Measurements from ENCODE around the gene EXOSC1.
"Not testable (repeated sequence)": the region's sequence is repeated elsewhere in the genome, so short reads cannot be mapped to it uniquely, and the experiment has no call there.

EXOSC1 gene

GRCh38 chr10:97423757-97424098, 22.1 kb downstream of the EXOSC1 start:
- H3K4me1 ChIP-seq (ENCODE audit: control insufficient read depth, insufficient read depth, low read length, poor library complexity, severe bottlenecking), result peaks cover 33% of the 10 kb centered on the region
- not testable (repeated sequence) for H3K36me3 ChIP-seq (ENCODE audit: control insufficient read depth, insufficient read depth, low read length); H3K27me3 ChIP-seq (replicated peaks; ENCODE audit: control insufficient read depth, insufficient read depth, low read length, poor library complexity, severe bottlenecking); H3K4me3 ChIP-seq (ENCODE audit: insufficient read depth, low read depth, low read length, poor library complexity, severe bottlenecking); H3K27ac ChIP-seq (ENCODE audit: insufficient read depth, low read length, poor library complexity, severe bottlenecking); H3K9me3 ChIP-seq (ENCODE audit: control insufficient read depth, low read length); DNase-seq

GRCh38 chr10:97416565-97416964, 29.2 kb downstream of the EXOSC1 start:
- H3K9me3 ChIP-seq (ENCODE audit: control insufficient read depth, low read length), result no peaks in the 10 kb centered on the region
- H3K4me1 ChIP-seq (ENCODE audit: control insufficient read depth, insufficient read depth, low read length, poor library complexity, severe bottlenecking), result peaks cover 21% of the 10 kb centered on the region
- no peaks in the 10 kb centered on the region for H3K27me3 ChIP-seq (replicated peaks; ENCODE audit: control insufficient read depth, insufficient read depth, low read length, poor library complexity, severe bottlenecking)
- no peak overlapping the region for H3K27ac ChIP-seq (ENCODE audit: insufficient read depth, low read length, poor library complexity, severe bottlenecking)
- no peaks in the 10 kb centered on the region for H3K36me3 ChIP-seq (ENCODE audit: control insufficient read depth, insufficient read depth, low read length)
- no peak overlapping the region for H3K4me3 ChIP-seq (ENCODE audit: insufficient read depth, low read depth, low read length, poor library complexity, severe bottlenecking)
- no peak for DNase-seq

DNA sequence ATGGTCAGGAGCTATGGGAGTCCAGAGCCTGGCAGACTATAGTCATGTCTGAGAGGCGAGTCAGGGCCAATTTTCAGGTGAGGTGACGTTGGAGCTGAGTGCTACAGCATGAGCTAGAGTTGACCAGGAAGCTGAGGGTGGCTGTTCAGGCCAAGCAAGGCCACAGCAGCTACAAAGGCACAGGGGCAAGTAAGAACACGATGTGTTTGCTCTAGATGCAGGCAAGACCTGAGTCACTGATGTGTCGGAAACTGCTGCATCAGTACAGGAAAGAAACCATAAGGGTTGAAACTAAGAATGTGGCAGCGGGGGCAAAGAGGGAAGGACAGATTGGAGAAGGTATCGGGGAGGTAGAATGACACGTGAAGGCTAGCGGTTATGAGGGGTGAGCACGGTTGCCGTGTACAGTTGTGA, 32.9 kb downstream of the EXOSC1 start:
- no peaks in the 10 kb centered on the region for H3K9me3 ChIP-seq (ENCODE audit: control insufficient read depth, low read length)
- no peaks in the 10 kb centered on the region for H3K36me3 ChIP-seq (ENCODE audit: control insufficient read depth, insufficient read depth, low read length)
- H3K4me1 ChIP-seq (ENCODE audit: control insufficient read depth, insufficient read depth, low read length, poor library complexity, severe bottlenecking), result peaks cover 15% of the 10 kb centered on the region
- H3K27me3 ChIP-seq (replicated peaks; ENCODE audit: control insufficient read depth, insufficient read depth, low read length, poor library complexity, severe bottlenecking), result no peaks in the 10 kb centered on the region
- H3K27ac ChIP-seq (ENCODE audit: insufficient read depth, low read length, poor library complexity, severe bottlenecking), result no peak overlapping the region
- no peak for DNase-seq
- H3K4me3 ChIP-seq (ENCODE audit: insufficient read depth, low read depth, low read length, poor library complexity, severe bottlenecking), result no peak overlapping the region

GRCh38 chr10:97411406-97411805, 34.4 kb downstream of the EXOSC1 start:
- Histone ChIP-seq H3K27me3 (replicated peaks; ENCODE audit: control insufficient read depth, insufficient read depth, low read length, poor library complexity, severe bottlenecking) (no peaks in the 10 kb centered on the region), H3K4me3 (ENCODE audit: insufficient read depth, low read depth, low read length, poor library complexity, severe bottlenecking) (no peak overlapping the region), H3K9me3 (ENCODE audit: control insufficient read depth, low read length) (no peaks in the 10 kb centered on the region), H3K4me1 (ENCODE audit: control insufficient read depth, insufficient read depth, low read length, poor library complexity, severe bottlenecking) (peaks cover 15% of the 10 kb centered on the region), H3K36me3 (ENCODE audit: control insufficient read depth, insufficient read depth, low read length) (no peaks in the 10 kb centered on the region), H3K27ac (ENCODE audit: insufficient read depth, low read length, poor library complexity, severe bottlenecking) (no peak overlapping the region)
- no peak for DNase-seq

GRCh38 chr10:97408496-97408992, 37.3 kb downstream of the EXOSC1 start:
- no peak overlapping the region for H3K4me3 ChIP-seq (ENCODE audit: insufficient read depth, low read depth, low read length, poor library complexity, severe bottlenecking)

GRCh38 chr10:97407952-97408248, 37.9 kb downstream of the EXOSC1 start:
- H3K9me3 ChIP-seq (ENCODE audit: control insufficient read depth, low read length), result no peaks in the 10 kb centered on the region
- H3K4me1 ChIP-seq (ENCODE audit: control insufficient read depth, insufficient read depth, low read length, poor library complexity, severe bottlenecking), result peaks cover 5% of the 10 kb centered on the region
- no peaks in the 10 kb centered on the region for H3K27me3 ChIP-seq (replicated peaks; ENCODE audit: control insufficient read depth, insufficient read depth, low read length, poor library complexity, severe bottlenecking)
- no peak for DNase-seq
- no peak overlapping the region for H3K4me3 ChIP-seq (ENCODE audit: insufficient read depth, low read depth, low read length, poor library complexity, severe bottlenecking)
- H3K36me3 ChIP-seq (ENCODE audit: control insufficient read depth, insufficient read depth, low read length), result no peaks in the 10 kb centered on the region
- no peak overlapping the region for H3K27ac ChIP-seq (ENCODE audit: insufficient read depth, low read length, poor library complexity, severe bottlenecking)

More at GRCh38 chr10:97408496-97408992, 37.3 kb downstream of the EXOSC1 start:
- Histone ChIP-seq H3K27me3 (replicated peaks; ENCODE audit: control insufficient read depth, insufficient read depth, low read length, poor library complexity, severe bottlenecking) (no peaks in the 10 kb centered on the region), H3K27ac (ENCODE audit: insufficient read depth, low read length, poor library complexity, severe bottlenecking) (no peak overlapping the region), H3K9me3 (ENCODE audit: control insufficient read depth, low read length) (no peaks in the 10 kb centered on the region), H3K36me3 (ENCODE audit: control insufficient read depth, insufficient read depth, low read length) (no peaks in the 10 kb centered on the region), H3K4me1 (ENCODE audit: control insufficient read depth, insufficient read depth, low read length, poor library complexity, severe bottlenecking) (peaks cover 5% of the 10 kb centered on the region)
- no peak for DNase-seq

DNA sequence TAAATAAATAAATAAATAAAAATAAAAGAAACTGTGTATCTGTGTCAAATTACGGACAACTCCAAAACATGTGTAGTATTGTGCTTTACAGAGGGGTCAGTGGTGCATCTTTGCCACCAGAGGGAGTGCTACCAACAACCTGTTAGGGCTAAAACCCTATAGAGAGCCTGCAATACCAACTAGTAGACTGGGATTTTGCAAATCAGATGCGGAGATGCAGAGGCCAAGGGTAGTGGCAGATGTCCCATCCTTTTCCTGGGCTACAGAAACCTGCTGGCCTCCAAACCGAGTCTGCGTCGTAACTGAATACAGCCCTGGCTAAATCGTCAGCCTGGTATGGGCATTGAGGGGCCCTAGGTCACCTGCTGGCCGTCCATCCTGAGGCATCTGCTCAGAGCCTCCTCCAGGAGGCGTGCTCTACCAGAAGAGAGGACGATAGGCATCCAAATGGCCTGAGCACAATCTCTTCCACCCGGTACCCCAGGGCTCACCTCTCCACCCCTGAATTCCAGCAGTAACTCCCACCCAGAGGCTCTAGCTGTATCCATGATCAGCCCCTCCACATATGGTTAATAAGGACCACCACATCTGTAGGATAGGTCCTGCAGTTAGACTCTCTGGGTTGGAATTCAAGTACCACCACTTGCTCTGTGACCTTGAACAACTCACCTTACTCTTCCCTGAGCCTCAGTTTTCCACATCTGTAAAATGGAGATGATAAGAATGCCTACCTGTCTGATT, 38.4 kb downstream of the EXOSC1 start:
- Histone ChIP-seq H3K27ac (ENCODE audit: insufficient read depth, low read length, poor library complexity, severe bottlenecking) (peak overlapping the region; percentile 41), H3K27me3 (replicated peaks; ENCODE audit: control insufficient read depth, insufficient read depth, low read length, poor library complexity, severe bottlenecking) (no peaks in the 10 kb centered on the region), H3K9me3 (ENCODE audit: control insufficient read depth, low read length) (no peaks in the 10 kb centered on the region), H3K36me3 (ENCODE audit: control insufficient read depth, insufficient read depth, low read length) (no peaks in the 10 kb centered on the region), H3K4me1 (ENCODE audit: control insufficient read depth, insufficient read depth, low read length, poor library complexity, severe bottlenecking) (peaks cover 5% of the 10 kb centered on the region), H3K4me3 (ENCODE audit: insufficient read depth, low read depth, low read length, poor library complexity, severe bottlenecking) (peak overlapping the region; percentile 53)
- DNase-seq, result peak in 2 of 3 donors; percentile 51 to 52

- not testable (repeated sequence) for H3K36me3 ChIP-seq (ENCODE audit: control insufficient read depth, insufficient read depth, low read length); H3K4me3 ChIP-seq (ENCODE audit: insufficient read depth, low read depth, low read length, poor library complexity, severe bottlenecking); H3K27me3 ChIP-seq (replicated peaks; ENCODE audit: control insufficient read depth, insufficient read depth, low read length, poor library complexity, severe bottlenecking); DNase-seq; H3K4me1 ChIP-seq (ENCODE audit: control insufficient read depth, insufficient read depth, low read length, poor library complexity, severe bottlenecking); H3K9me3 ChIP-seq (ENCODE audit: control insufficient read depth, low read length); H3K27ac ChIP-seq (ENCODE audit: insufficient read depth, low read length, poor library complexity, severe bottlenecking)
Measured at GRCh38 chr10:97406483-97406882, 39.3 kb downstream of the EXOSC1 start.

GRCh38 chr10:97406064-97406463, 39.7 kb downstream of the EXOSC1 start:
- DNase-seq, result no peak
- H3K27me3 ChIP-seq (replicated peaks; ENCODE audit: control insufficient read depth, insufficient read depth, low read length, poor library complexity, severe bottlenecking), result no peaks in the 10 kb centered on the region
- no peaks in the 10 kb centered on the region for H3K9me3 ChIP-seq (ENCODE audit: control insufficient read depth, low read length)
- peaks cover 5% of the 10 kb centered on the region for H3K4me1 ChIP-seq (ENCODE audit: control insufficient read depth, insufficient read depth, low read length, poor library complexity, severe bottlenecking)
- H3K36me3 ChIP-seq (ENCODE audit: control insufficient read depth, insufficient read depth, low read length), result no peaks in the 10 kb centered on the region
- no peak overlapping the region for H3K27ac ChIP-seq (ENCODE audit: insufficient read depth, low read length, poor library complexity, severe bottlenecking)
- H3K4me3 ChIP-seq (ENCODE audit: insufficient read depth, low read depth, low read length, poor library complexity, severe bottlenecking), result no peak overlapping the region

GRCh38 chr10:97404044-97404443, 41.8 kb downstream of the EXOSC1 start:
- peaks cover 14% of the 10 kb centered on the region for H3K4me1 ChIP-seq (ENCODE audit: control insufficient read depth, insufficient read depth, low read length, poor library complexity, severe bottlenecking)
- H3K9me3 ChIP-seq (ENCODE audit: control insufficient read depth, low read length), result no peaks in the 10 kb centered on the region
- no peak overlapping the region for H3K27ac ChIP-seq (ENCODE audit: insufficient read depth, low read length, poor library complexity, severe bottlenecking)
- no peaks in the 10 kb centered on the region for H3K27me3 ChIP-seq (replicated peaks; ENCODE audit: control insufficient read depth, insufficient read depth, low read length, poor library complexity, severe bottlenecking)
- no peak overlapping the region for H3K4me3 ChIP-seq (ENCODE audit: insufficient read depth, low read depth, low read length, poor library complexity, severe bottlenecking)
- H3K36me3 ChIP-seq (ENCODE audit: control insufficient read depth, insufficient read depth, low read length), result no peaks in the 10 kb centered on the region
- no peak for DNase-seq

All from effector memory CD4-positive, alpha-beta T cell (primary cell).